ENCODE data around the gene FAM227B. TPM values are rescaled to one million over a fixed set of nuclear protein-coding genes. Genes with fewer than 3 reads are reported as not detected.

FAM227B gene
- polyA plus RNA-seq, 1 experiment: 5.0 TPM

DNA sequence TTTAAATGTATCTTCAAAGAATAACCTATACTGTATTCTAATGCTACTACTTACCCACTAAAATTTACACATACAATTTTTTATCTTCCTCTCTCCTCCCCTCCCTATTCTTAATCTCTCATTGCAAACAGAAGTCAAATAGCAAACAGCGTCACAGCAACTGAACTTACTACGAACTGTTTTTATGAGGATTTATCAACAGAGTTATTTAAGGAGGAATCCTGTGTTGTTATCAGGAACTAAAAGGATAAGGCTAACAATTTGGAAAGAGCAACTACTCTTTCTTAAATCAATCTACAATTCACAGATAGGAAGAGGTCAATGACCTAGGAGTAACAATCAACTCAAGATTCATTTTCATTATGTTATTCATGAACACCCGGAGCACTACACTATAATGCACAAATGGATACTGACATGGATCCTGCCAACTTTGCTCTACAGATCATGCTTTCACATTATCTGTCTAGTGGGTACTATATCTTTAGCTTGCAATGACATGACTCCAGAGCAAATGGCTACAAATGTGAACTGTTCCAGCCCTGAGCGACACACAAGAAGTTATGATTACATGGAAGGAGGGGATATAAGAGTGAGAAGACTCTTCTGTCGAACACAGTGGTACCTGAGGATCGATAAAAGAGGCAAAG lies 196.6 kb downstream of the FAM227B start:
- H3K27me3 ChIP-seq (ENCODE audit: control insufficient read depth, insufficient read depth, low read length): no peaks in the 10 kb centered on the region
- DNase-seq (ENCODE audit: low read depth): no peak
- POLR2A ChIA-PET: no interaction called here
- H3K36me3 ChIP-seq (ENCODE audit: control insufficient read depth, insufficient read depth, low read length): no peaks in the 10 kb centered on the region
- CTCF ChIA-PET: interaction anchor here (1.0 kb wide), 2 partner anchors 67 to 186 kb away, joined by 3 to 4 read pairs; no protein-coding TSS in a partner anchor
- H3K4me3 ChIP-seq (ENCODE audit: low read depth, low read length): peak overlapping the region; percentile 52
- TF ChIP-seq, protein P1, sequence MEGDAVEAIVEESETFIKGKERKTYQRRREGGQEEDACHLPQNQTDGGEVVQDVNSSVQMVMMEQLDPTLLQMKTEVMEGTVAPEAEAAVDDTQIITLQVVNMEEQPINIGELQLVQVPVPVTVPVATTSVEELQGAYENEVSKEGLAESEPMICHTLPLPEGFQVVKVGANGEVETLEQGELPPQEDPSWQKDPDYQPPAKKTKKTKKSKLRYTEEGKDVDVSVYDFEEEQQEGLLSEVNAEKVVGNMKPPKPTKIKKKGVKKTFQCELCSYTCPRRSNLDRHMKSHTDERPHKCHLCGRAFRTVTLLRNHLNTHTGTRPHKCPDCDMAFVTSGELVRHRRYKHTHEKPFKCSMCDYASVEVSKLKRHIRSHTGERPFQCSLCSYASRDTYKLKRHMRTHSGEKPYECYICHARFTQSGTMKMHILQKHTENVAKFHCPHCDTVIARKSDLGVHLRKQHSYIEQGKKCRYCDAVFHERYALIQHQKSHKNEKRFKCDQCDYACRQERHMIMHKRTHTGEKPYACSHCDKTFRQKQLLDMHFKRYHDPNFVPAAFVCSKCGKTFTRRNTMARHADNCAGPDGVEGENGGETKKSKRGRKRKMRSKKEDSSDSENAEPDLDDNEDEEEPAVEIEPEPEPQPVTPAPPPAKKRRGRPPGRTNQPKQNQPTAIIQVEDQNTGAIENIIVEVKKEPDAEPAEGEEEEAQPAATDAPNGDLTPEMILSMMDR (IDR thresholded peaks at IDR 0.05; ENCODE audit: insufficient read depth, low read depth, low read length): no peak

DNA sequence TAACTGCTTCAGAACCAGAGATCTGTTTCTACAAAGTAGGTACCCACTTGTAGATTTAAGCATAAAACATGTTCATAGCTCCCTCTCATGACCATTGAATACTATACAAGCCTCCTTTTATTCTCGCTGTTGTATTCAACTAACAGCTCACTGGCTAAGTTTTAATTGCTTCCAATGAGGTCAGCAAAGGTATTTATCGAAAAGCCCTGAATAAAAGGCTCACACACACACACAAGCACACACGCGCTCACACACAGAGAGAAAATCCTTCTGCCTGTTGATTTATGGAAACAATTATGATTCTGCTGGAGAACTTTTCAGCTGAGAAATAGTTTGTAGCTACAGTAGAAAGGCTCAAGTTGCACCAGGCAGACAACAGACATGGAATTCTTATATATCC lies 197.6 kb downstream of the FAM227B start, which contains the start of gene FGF7:
FGF7 (plus strand) TSS at position 222 of the 400 bp plus-strand sequence. CDS start 1,056 bp downstream, outside the sequence.
- DNase-seq (ENCODE audit: low read depth): no peak
- Histone ChIP-seq H3K27me3 (ENCODE audit: control insufficient read depth, insufficient read depth, low read length) (no peaks in the 10 kb centered on the region), H3K36me3 (ENCODE audit: control insufficient read depth, insufficient read depth, low read length) (no peaks in the 10 kb centered on the region), H3K4me3 (ENCODE audit: low read depth, low read length) (peak within 1 kb of the TSS; percentile 52)
- POLR2A ChIA-PET: interaction anchor here (0.5 to 0.9 kb wide), 5 partner anchors 39 to 267 kb away, joined by 3 to 5 read pairs (median 4); partner anchors contain the start of gene COPS2
- CTCF ChIA-PET: interaction anchor here (0.7 to 7.7 kb wide), 22 partner anchors 9 to 722 kb away, joined by 3 to 113 read pairs (median 4); no protein-coding TSS in a partner anchor
- TF ChIP-seq, protein P1 (IDR thresholded peaks at IDR 0.05; ENCODE audit: insufficient read depth, low read depth, low read length): no peak; the same call in 1 of the 2 replicates

DNA sequence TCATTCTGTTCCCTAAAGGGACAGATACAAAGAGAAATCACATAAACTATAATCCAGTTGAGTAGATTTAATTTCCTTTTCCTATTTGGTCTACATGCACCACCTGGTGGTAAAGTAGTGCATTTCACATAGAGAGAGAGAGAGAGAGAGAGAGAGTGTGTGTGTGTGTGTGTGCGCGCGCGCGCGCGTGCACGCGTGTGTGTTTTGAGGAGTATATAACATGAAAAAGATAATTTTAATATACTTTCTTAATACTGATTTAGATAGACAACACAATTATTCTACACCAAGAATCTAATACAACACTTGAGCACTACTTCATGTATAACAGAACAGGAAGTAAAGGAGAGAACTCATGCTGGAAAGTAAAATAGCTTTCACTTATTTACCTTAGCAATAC lies 198.6 kb downstream of the FAM227B start:
- Histone ChIP-seq H3K36me3 (ENCODE audit: control insufficient read depth, insufficient read depth, low read length) (no peaks in the 10 kb centered on the region), H3K27me3 (ENCODE audit: control insufficient read depth, insufficient read depth, low read length) (no peaks in the 10 kb centered on the region), H3K4me3 (ENCODE audit: low read depth, low read length) (no peak overlapping the region)
- TF ChIP-seq, protein P1 (IDR thresholded peaks at IDR 0.05; ENCODE audit: insufficient read depth, low read depth, low read length): peak; percentile 59
- ChIA-PET POLR2A (no interaction called here), CTCF (interaction anchor here (0.6 to 7.7 kb wide), 30 partner anchors 8 to 899 kb away, joined by 3 to 113 read pairs (median 3); no protein-coding TSS in a partner anchor)
- no peak for DNase-seq (ENCODE audit: low read depth)

DNA sequence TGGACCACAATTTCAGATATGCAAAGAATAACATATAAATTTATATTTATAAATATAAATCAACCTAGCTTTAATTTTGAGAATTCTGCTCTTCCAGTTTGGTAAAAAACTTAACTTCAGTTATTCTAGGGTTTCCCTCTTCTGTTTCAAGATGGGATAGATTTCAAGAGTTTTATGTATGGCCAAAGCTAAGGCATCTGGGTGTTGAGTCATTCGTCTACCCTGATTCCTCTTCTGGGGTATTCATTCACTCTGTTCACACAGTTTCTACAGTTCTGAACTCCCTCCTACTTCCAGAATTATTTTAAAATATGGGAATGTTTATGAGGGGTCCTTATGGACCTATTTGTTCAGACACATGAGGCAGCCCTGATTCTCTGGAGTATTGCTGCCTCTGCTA lies 201.8 kb downstream of the FAM227B start:
- ChIA-PET POLR2A (no interaction called here), CTCF (interaction anchor here (0.7 to 7.7 kb wide), 4 partner anchors 176 to 633 kb away, joined by 3 to 113 read pairs (median 4); no protein-coding TSS in a partner anchor)
- H3K36me3 ChIP-seq (ENCODE audit: control insufficient read depth, insufficient read depth, low read length): no peaks in the 10 kb centered on the region
- no peak for DNase-seq (ENCODE audit: low read depth)
- H3K27me3 ChIP-seq (ENCODE audit: control insufficient read depth, insufficient read depth, low read length): no peaks in the 10 kb centered on the region
- TF ChIP-seq, protein P1 (IDR thresholded peaks at IDR 0.05; ENCODE audit: insufficient read depth, low read depth, low read length): no peak
- no peak overlapping the region for H3K4me3 ChIP-seq (ENCODE audit: low read depth, low read length)

DNA sequence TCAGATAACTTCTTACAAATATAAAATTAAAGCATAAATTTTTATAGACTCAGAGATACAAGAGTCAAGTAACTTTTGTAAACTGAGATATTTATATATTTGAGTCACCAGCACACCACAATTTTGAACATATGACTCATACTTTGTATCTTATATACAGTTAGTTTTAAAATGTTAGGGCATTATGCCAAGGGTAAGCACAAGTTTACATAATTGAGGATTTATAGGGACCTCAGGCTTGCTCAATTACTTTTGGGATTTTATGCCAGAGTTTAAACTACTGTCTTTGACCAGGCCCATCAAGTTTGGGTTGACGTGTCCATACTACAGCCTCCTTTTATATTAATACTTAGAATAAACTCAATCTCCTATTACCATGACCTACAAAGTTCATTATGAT lies 205.0 kb downstream of the FAM227B start:
- Histone ChIP-seq H3K36me3 (ENCODE audit: control insufficient read depth, insufficient read depth, low read length) (no peaks in the 10 kb centered on the region), H3K27me3 (ENCODE audit: control insufficient read depth, insufficient read depth, low read length) (no peaks in the 10 kb centered on the region), H3K4me3 (ENCODE audit: low read depth, low read length) (no peak overlapping the region)
- TF ChIP-seq, protein P1 (IDR thresholded peaks at IDR 0.05; ENCODE audit: insufficient read depth, low read depth, low read length): no peak
- POLR2A ChIA-PET: no interaction called here
- CTCF ChIA-PET: interaction anchor here (1.0 to 7.7 kb wide), 3 partner anchors 169 to 180 kb away, joined by 3 to 113 read pairs (median 3); no protein-coding TSS in a partner anchor
- DNase-seq (ENCODE audit: low read depth): peak; percentile 40

Data from BJ (cell line).